GM21786 (cell line): Measurements from ENCODE around the gene MOV10.

ENCODE experiments used
- ATAC-seq: cut with Tn5 transposase; IDR thresholded peaks from one replicate; pipeline ENCODE4 v1.9.1; 2021; ENCODE audit not compliant: unreplicated experiment

The MOV10 gene

DNA sequence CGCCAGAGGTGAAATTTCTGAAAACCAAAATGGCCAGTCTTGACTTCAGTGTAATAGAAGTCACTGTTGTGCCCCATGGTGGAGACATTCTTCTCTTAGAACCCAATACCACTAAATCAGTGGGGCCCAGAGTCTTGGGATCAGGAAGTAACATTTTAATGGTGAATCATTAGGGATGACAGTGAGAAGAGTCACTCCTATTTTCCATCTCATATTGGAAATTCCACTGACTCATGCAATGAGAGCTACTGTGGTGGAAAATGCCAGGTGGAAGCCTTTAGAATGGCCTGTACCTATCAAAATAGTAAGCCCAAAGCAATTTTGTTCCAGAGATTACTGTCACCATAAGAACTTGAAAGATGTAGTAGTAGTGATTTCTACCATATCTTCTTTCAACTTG lies 61.3 kb downstream of the MOV10 start:
- no peak for ATAC-seq

DNA sequence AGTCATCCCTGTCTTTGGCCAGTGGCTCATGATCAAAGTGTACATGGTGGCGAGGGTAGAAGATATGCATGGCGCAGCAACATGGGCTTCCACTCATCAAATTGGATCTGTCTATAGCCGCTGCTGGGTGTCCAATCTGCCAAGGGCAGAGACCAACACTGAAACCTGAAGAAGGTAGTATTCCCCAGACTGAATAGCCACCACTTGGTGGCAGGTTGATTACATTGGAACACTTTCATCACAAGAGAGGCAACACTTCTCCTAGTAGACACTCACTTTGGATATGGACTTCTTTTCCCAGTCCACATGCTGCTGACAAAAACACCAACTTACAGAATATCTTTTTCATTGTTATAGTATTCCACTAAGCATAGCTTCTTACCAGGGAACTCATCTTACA lies 63.1 kb downstream of the MOV10 start:
- no peak for ATAC-seq

DNA sequence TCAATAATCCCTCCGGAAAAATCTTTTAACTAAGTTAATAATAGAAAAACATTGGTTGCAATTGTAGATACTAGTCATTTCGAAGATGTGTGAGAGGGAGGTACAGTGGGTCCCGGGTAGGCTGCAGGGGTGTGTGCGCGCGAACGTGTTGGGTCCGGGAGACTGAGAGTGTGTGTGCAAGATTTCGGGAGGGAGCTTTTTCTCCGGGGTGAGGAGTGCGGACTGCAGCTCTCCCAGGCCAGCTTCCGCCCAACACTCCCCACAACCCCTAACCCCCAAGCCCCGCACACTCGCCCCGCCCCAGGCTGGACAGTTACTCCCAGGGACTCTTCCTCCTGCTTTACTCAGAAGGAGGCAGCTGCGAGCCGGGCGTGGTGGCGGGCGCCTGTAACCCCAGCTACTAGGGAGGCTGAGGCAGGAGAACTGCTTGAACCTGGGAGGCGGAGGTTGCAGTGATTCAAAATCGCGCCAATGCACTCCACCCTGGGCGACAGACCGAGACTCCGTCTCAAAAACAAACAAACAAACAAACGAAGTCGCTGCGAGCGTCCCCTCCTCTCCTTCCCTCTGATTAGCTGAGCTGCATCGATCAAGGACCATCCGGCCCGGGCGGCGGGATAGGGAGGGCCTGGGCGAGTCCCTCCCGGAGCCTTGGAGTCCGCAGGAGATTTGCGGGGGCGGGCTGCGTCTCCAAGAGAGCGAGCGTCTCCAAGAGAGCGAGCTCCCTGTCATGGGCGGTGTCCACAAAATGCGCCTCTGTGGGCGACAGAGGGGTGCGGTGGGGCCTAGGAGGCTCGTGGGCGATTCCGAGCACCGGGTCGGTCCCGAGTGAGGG lies 68.9 kb downstream of the MOV10 start:
- no peak for ATAC-seq

DNA sequence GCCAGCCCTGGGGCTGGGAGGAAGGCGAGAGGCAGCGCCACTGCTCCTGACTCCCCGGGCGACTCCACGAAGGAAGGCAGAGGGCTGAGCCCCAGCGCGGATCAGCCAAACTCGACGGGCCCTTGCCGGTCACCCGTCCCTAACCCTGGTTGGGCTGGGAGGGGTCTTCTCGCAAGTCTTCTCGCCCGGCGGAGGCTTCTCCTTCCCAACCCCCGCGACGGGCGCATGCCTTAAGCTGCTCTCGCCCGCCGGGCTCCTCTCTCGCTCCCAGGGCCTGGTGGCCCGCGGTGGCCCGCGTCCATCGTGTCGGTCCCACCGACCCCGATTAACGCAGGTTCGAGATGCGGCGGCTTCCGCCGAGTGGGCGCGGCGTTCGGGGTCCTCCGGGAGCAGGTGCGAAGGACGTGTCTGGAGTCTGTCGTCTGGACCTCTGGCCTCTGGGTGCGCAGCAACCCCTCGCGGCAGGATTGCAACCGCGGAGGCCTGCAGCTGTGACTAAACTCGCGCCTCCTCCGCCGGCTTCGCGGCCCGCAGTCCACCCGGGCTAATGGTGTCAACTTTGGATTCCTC lies 69.6 kb downstream of the MOV10 start:
- no peak for ATAC-seq

GRCh38 chr1:112748396-112748795 lies 73.9 kb downstream of the MOV10 start:
- ATAC-seq: no peak
